CD4-positive, alpha-beta T cell treated with Interleukin-1 beta for 1 hour (primary cell): Measurements from ENCODE around the gene NLRP9.

Experiments
- DNase-seq, 2 donors: peaks; one replicate each; pipeline ENCODE4 v3.0.0-alpha.2; 2020 to 2022

Gene NLRP9

GRCh38 chr19:55702131-55702627 is 36.0 kb downstream of the NLRP9 start:
- DNase-seq: no peak

DNA sequence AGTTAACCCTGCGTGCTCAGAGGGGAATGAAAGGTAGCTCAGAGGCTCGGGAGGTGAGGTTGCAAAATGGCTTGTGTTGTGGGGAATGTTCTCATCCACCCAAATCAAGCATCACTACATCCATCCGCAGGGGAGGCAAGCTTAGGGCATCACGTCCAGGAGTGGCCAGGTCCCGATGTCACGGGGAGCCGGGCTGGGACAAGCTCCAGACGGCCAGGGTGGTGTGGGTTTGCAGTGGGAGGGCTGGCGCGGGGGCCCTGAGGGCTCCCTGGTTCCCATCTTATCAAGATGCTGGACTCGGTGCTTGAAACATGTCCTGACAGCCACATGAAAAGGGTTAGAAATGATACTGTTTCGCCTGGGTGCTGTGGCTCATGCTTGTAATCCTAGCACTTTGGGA is 37.4 kb downstream of the NLRP9 start:
- no peak for DNase-seq

DNA sequence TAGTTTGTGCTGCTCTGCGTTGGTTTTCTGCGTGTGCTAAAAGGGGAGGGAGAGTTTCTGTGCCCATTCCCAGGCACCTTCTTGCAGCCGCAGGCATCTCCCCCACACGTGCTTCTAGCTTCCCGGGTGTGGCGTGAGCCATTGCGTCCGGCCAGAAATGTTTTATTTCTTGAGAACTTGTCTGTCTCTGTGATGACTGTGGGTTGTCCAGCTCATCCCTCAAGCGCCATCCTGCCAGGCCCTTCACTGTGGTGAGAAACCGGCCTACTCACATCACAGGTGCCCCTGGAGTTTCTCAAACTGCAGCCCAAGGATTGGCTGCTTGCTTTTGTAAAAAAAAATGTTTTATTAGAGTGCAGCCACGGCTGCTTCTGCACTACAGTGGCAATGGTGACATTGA is 39.0 kb downstream of the NLRP9 start:
- no peak for DNase-seq

DNA sequence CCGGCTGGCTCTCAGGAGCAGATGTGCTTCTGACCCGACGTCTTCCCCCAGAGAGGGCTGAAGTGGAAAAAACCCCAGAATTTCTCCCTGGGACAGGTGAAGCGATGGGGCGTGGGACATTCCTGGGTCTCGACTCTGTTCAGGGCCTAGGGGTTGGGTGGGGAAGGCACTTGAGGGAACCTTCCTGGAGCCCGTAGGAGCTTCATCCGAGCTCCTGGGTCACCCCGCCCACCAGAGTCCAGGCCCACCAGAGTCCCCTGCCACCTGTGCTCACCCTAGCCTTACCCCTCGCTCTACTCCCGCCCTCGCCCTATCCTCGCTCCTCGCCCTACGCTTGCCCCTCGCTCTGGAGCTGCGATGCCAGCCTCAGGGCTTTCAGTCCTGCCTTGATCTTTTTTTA is 39.9 kb downstream of the NLRP9 start:
- no peak for DNase-seq

- DNase-seq: no peak
These were observed 40.5 kb downstream of the NLRP9 start for GRCh38 chr19:55697698-55698097.

GRCh38 chr19:55697069-55697440 is 41.1 kb downstream of the NLRP9 start:
- no peak for DNase-seq

GRCh38 chr19:55696301-55697068 is 41.7 kb downstream of the NLRP9 start:
- no peak for DNase-seq

DNA sequence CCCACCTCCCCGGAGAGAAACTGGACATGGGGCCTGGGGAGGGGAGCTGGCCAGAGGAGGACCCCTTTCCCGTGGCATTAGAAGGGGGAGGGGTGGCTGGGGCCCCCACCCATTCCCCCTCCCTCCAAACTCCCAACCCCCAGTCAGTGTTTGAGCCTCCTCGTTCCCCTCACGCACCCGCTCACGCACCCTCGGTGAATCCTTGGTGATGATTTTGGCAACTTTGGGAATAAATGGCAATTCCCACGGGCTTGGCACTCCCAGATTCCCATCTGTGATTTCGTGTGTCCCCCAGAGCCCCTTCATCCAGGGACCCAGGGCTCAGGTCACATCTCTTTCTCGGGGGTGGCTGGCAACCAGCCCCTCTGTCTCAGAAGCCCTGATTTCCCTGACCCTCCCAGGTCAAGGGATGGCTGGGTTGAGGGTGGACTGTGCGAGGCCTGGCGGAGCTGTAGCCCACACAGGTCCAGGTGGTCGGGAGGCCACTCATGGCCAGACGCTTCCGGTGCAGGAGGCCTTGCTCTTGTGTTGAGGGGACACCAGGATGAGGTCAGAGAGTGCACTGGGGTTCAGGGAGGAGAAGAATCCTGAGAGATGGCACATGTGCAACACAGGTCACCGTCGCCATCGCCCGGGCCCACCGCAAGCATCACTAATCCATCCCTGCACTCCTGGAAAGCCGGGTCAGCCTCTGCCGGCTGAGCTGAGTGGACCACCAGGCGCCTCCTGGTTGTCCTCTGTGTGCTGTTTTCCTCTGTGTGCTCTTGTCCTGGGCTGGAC is 42.5 kb downstream of the NLRP9 start:
- no peak for DNase-seq

- DNase-seq: no peak
These were observed 43.3 kb downstream of the NLRP9 start for GRCh38 chr19:55694656-55695491.

- DNase-seq: no peak
These were observed 44.0 kb downstream of the NLRP9 start for GRCh38 chr19:55694241-55694655.

DNA sequence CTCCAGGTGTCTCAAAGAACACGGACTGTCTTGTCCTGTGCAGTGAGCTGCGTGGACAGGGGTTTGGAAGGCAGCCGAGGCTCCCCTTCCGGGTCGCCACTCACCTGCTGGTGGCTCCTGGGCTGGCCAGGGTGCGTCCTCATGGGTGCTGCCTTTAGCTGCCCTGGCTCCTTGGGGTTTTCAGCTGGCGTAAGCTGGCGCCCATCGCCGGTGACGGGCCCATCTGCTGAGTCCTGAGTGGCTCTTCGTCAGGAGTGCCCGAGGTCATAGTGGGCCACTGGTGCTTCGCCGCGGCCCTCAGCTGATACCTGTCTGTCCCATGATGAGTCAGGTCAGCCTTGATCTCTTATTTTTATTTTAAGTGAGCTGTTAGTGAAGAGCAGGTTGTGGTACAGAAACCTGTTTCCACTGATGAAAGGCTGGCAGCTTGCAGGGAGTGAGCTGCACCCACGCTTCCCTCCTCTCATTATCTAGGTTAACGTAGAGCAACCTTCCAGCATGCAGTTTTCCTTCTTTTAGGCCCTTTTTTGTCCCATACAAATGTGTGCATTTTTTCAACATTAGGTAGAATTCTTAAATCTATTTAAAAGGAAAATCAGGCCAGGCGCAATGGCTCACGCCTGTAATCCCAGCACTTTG is 44.7 kb downstream of the NLRP9 start:
- DNase-seq: no peak

DNA sequence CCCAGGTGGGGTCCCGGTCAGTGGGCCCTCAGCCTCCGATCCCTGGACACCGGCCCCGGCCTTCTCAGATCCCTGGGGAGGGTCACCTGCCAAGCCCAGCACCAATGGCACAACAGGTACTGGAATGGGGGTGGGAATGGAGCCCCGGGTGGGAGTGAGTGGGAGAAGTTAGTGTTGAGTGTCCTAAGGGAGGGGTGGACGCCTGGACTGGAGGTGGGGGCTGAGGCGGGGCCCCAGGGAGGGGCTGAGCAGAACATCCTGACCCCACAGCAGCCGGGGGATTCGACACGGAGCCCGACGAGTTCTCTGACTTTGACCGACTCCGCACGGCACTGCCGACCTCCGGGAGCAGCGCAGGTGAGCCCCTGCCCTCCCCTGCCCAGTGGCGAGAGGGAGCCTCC is 45.5 kb downstream of the NLRP9 start:
- no peak for DNase-seq

- no peak for DNase-seq
These were observed 46.4 kb downstream of the NLRP9 start for GRCh38 chr19:55691561-55692481.

- no peak for DNase-seq
These were observed 47.2 kb downstream of the NLRP9 start for GRCh38 chr19:55690769-55691545.

GRCh38 chr19:55690109-55690768 is 48.0 kb downstream of the NLRP9 start:
- DNase-seq: no peak

GRCh38 chr19:55689411-55690108 is 48.6 kb downstream of the NLRP9 start:
- no peak for DNase-seq

GRCh38 chr19:55688422-55689218 is 49.6 kb downstream of the NLRP9 start:
- no peak for DNase-seq
